Lower leg skin (tissue), 3 donors: ENCODE results near the gene PNPO.

Source experiments
- POLR2A ChIP-seq, 2 donors: fragments of 450-650 bp; IDR thresholded peaks; one replicate each; pipeline ENCODE4 v1.6.1; 2016 to 2017; ENCODE audit warnings: antibody characterized with exemption in 2 of 2, mild to moderate bottlenecking in 1 of 2, moderate library complexity in 1 of 2
- TF ChIP-seq, protein P1 (sequence below), 3 donors: fragments of 450-650 bp; IDR thresholded peaks; one replicate each; pipeline ENCODE4 v1.5.1; 2016; ENCODE audit warnings: antibody characterized with exemption in 3 of 3, mild to moderate bottlenecking in 3 of 3, moderate library complexity in 2 of 3

DNA sequence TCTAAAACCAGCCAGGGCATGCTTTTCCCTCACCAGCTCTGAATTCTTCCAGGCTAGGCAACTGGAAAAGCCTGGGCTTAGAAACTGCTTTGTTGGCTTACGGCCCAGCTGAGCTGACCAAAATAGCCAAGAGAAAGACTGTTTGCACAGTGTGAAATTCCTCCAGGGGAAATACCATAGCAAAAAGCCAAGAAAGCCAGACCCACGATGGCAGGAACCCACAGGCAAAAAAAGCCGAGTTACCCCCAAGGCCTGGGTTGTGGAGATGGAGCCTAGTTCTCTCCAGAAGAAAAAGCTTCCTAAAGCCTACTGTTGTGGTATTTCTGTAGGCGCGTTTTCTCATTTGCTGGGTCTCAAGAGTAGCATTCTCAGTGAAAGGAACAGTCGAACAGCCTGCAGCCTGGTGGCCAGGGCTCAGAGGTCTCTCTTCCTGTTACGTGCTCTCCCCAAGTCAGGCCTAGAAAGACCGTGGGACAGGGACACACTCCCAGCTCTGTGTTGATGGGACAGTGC, 36.1 kb upstream of the PNPO start:
- TF ChIP-seq, protein P1, sequence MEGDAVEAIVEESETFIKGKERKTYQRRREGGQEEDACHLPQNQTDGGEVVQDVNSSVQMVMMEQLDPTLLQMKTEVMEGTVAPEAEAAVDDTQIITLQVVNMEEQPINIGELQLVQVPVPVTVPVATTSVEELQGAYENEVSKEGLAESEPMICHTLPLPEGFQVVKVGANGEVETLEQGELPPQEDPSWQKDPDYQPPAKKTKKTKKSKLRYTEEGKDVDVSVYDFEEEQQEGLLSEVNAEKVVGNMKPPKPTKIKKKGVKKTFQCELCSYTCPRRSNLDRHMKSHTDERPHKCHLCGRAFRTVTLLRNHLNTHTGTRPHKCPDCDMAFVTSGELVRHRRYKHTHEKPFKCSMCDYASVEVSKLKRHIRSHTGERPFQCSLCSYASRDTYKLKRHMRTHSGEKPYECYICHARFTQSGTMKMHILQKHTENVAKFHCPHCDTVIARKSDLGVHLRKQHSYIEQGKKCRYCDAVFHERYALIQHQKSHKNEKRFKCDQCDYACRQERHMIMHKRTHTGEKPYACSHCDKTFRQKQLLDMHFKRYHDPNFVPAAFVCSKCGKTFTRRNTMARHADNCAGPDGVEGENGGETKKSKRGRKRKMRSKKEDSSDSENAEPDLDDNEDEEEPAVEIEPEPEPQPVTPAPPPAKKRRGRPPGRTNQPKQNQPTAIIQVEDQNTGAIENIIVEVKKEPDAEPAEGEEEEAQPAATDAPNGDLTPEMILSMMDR (IDR thresholded peaks at IDR 0.05), result no peak
- TF ChIP-seq POLR2A (IDR thresholded peaks at IDR 0.05), result no peak
